Endothelial cell of umbilical vein (primary cell): ENCODE results near the gene CCR1. TPM values are rescaled to one million over a fixed set of nuclear protein-coding genes. Genes with fewer than 3 reads are reported as not detected.

Experiments used
- BruUV-seq: library from RNA; stranded (reverse); fragments of 400-500 nt; replicated peaks from 2 replicates; lab custom pipeline; 2021; lab: Mats Ljungman, UMichigan
- CTCF ChIA-PET: fragments of 300-600, 350-600 bp; sonication (Branson Sonifier 250); formaldehyde crosslinking; loops from one replicate; lab custom pipeline; 2021; ENCODE audit warnings: antibody characterized with exemption, inconsistent platforms; lab: Charles Lee
- POLR2A ChIA-PET: fragments of 300-600, 350-600 bp; sonication (Branson Sonifier 250); formaldehyde crosslinking; loops from one replicate; lab custom pipeline; 2021; ENCODE audit warnings: antibody characterized with exemption, inconsistent platforms; lab: Charles Lee
- DNase-seq: peaks from one replicate; pipeline ENCODE4 v3.0.0-alpha.2; 2011; ENCODE audit warnings: low read depth, low spot score
- FAIRE-seq: peaks from 2 replicates; lab custom pipeline; 2011; peaks lifted over from hg19 to GRCh38; lab: Jason Lieb, UNC
- H2AFZ ChIP-seq: 2 replicates; pipeline ENCODE4 v1.6.0; 2012; ENCODE audit warnings: low read depth, low read length, control low read depth, inconsistent platforms
- H3K27ac ChIP-seq: 2 replicates; pipeline ENCODE4 v1.5.1; 2011; ENCODE audit warnings: low read depth, mild to moderate bottlenecking, control low read depth, low read length, moderate library complexity; ENCODE audit not compliant: insufficient read depth
- H3K27me3 ChIP-seq, 2 experiments: 2 replicates each; pipeline versions ENCODE4 v1.6.0 to v1.6.1; 2011; ENCODE audit warnings: low read length in 2 of 2, mixed read lengths in 1 of 2; ENCODE audit not compliant: control insufficient read depth in 2 of 2, insufficient read depth in 2 of 2
- H3K36me3 ChIP-seq, 2 experiments: 2 replicates in 1 of 2; 3 replicates in 1 of 2; pipeline ENCODE4 v1.5.1; 2011; ENCODE audit warnings: low read length in 2 of 2, mild to moderate bottlenecking in 1 of 2, moderate library complexity in 1 of 2; ENCODE audit not compliant: control insufficient read depth in 2 of 2, insufficient read depth in 2 of 2; ENCODE audit errors: extremely low read depth in 1 of 2
- H3K4me1 ChIP-seq: 3 replicates; pipeline ENCODE4 v1.5.1; 2011; ENCODE audit warnings: mild to moderate bottlenecking, low read length; ENCODE audit not compliant: control insufficient read depth, insufficient read depth; ENCODE audit errors: extremely low read depth
- H3K4me2 ChIP-seq: 2 replicates; pipeline ENCODE4 v1.6.1; 2011; ENCODE audit warnings: low read length, control low read depth, mixed read lengths; ENCODE audit not compliant: insufficient read depth
- H3K4me3 ChIP-seq, 3 experiments: fragments of 200-600 bp in 1 of 3; sonication (generic), shearing (Covaris generic) in 1 of 3; replicated peaks in 1 of 3; 2 replicates each; pipeline ENCODE4 v1.5.1; 2011 to 2016; ENCODE audit warnings: control low read depth in 3 of 3, low read length in 3 of 3, mild to moderate bottlenecking in 2 of 3, inconsistent platforms in 1 of 3, low read depth in 1 of 3, moderate library complexity in 1 of 3; ENCODE audit not compliant: insufficient read depth in 1 of 3
- H3K79me2 ChIP-seq: 2 replicates; pipeline ENCODE4 v1.6.0; 2012; ENCODE audit warnings: low read length, inconsistent platforms; ENCODE audit not compliant: control insufficient read depth, insufficient read depth
- H3K9ac ChIP-seq: replicated peaks from 2 replicates; pipeline ENCODE3; 2011; ENCODE audit warnings: low read length, control low read depth; ENCODE audit not compliant: insufficient read depth; ENCODE audit errors: extremely low read depth
- H3K9me1 ChIP-seq: replicated peaks from 3 replicates; pipeline ENCODE4 v1.6.0; 2011; ENCODE audit warnings: mild to moderate bottlenecking, low read length; ENCODE audit not compliant: control insufficient read depth, insufficient read depth; ENCODE audit errors: extremely low read depth
- H3K9me3 ChIP-seq: replicated peaks from 2 replicates; pipeline ENCODE4 v1.5.1; 2012; ENCODE audit warnings: low read length, inconsistent platforms; ENCODE audit not compliant: control insufficient read depth, insufficient read depth
- H4K20me1 ChIP-seq: replicated peaks from 2 replicates; pipeline ENCODE3; 2011; ENCODE audit warnings: mild to moderate bottlenecking, low read length; ENCODE audit not compliant: control insufficient read depth, insufficient read depth; ENCODE audit errors: extremely low read depth
- EZH2 ChIP-seq: IDR thresholded peaks from 2 replicates; pipeline ENCODE4 v1.6.1; 2012; ENCODE audit warnings: borderline replicate concordance, low read depth, mild to moderate bottlenecking, moderate library complexity, low read length, inconsistent platforms; ENCODE audit not compliant: severe bottlenecking
- FOS ChIP-seq: IDR thresholded peaks from 2 replicates; pipeline ENCODE4 v1.6.1; 2011; ENCODE audit warnings: mild to moderate bottlenecking, low read length, moderate library complexity, borderline replicate concordance; ENCODE audit not compliant: insufficient read depth
- dilution Hi-C: fragments of 300-500 bp; cut with MboI; formaldehyde crosslinking; loops from one replicate; pipeline ENCODE4 v1.15.0; 2019; ENCODE audit warnings: low sequenced_read_pairs; ENCODE audit not compliant: extremely low pct_ligation_motif_present
- intact Hi-C: fragments of 100-400 bp; cut with micrococcal nuclease; formaldehyde crosslinking; loops from one replicate; pipeline ENCODE4 v1.10.0; 2022
- polyA plus RNA-seq, 4 experiments: library from polyadenylated mRNA; depleted of rRNA in 3 of 4; stranded (reverse) in 3 of 4; unstranded in 1 of 4; fragments of >200 nt; gene quantifications; 2 replicates each; pipeline versions ENCODE4 v1.2.1 to v1.2.3, GENCODE V29; 2011 to 2012; ENCODE audit warnings: missing spikeins in 1 of 4
- total RNA-seq: library from RNA; stranded (reverse); gene quantifications from 2 replicates; pipeline ENCODE4 v1.2.3, GENCODE V29; 2021
- TF ChIP-seq, protein P1 (sequence below), 2 donors: IDR thresholded peaks; 1 replicate in 1 of 2; 2 replicates in 1 of 2; pipeline ENCODE4 v1.5.1; 2011; ENCODE audit warnings: low read length in 2 of 2, mild to moderate bottlenecking in 2 of 2, moderate library complexity in 2 of 2, control low read depth in 1 of 2, inconsistent platforms in 1 of 2, low read depth in 1 of 2; ENCODE audit not compliant: insufficient read depth in 1 of 2; ENCODE audit errors: extremely low read depth in 1 of 2

Gene CCR1
- total and polyA plus RNA-seq, 2 donors (not counting 3 experiments of a cell fraction or from before 2014, with no cell fraction given): not detected

DNA sequence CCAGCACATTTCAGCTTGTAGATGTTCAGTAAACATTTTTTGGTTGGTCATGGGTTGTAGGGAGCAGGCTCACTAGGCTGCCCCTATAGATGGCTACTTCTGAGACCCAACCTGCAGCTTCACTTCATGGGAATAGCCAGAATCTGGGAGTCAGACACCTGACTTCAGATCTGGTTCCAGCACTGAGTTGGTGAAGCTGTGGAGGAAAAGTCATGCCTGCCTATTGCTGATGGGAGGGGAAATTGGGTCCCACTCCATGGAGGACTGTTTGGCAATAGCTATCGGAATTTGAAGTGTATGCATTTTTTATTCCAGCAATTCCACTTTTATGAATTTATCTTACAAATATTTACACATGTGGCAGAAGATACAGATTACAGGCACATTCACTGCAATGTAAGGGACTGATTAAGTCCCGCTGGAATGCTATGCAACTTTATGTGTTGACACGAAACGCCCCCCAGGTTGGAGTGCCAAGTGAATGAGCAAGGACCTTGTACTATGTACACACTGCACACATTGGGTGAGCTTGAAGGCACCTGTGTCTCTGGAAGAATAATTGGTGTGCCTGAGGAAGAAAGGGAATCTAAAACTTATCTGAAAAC, 7.8 kb upstream of the CCR1 start:
- CTCF ChIA-PET: interaction anchor here (0.9 to 2.1 kb wide), 2 partner anchors 9 to 212 kb away, joined by 3 to 9 read pairs; no protein-coding TSS in a partner anchor

DNA sequence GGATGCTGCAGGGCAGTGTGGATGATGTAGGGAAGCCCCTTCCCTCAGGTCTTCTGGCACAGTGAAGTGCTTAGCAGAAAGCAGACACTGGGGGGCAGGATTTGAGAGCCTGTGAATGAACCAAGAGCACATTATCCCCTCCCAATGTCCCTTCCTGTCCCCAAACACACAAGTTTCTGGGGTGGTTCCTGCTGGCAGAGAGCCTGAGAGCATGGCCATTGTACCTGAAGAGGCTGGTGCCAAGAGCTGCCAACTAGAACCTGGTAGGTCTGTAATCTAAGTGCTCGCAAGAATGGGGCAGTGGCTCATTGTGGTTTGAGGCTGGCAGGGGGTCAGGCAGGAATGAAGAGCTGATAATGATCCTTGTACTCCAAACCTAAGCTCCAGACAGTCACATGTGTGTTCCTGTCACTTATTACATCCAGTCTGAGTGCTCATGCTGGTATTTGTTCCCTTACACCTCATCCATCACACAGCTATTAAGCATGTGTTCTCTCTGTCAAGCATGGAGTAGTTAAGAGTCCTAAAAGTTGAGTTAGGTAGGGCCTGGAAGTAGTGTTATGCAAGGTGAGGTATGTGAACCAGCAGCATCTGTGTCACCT, 6.7 kb upstream of the CCR1 start:
- Histone ChIP-seq H3K79me2 (no peaks in the 10 kb centered on the region), H3K4me3 (no peak overlapping the region), H3K4me1 (no peaks in the 10 kb centered on the region), H3K4me2 (no peak overlapping the region), H4K20me1 (no peaks in the 10 kb centered on the region), H3K36me3 (no peaks in the 10 kb centered on the region), H3K9me3 (no peaks in the 10 kb centered on the region), H3K9me1 (no peaks in the 10 kb centered on the region), H3K9ac (no peak overlapping the region), H3K27me3 (no peaks in the 10 kb centered on the region), H3K27ac (no peak overlapping the region), H2AFZ (no peak overlapping the region)
- no TSS peak for BruUV-seq
- FAIRE-seq (no peak), DNase-seq (no peak)
- intact Hi-C loops: loop anchor here (10.0 kb wide), 1 partner anchor 210 kb away; no protein-coding TSS in a partner anchor
- dilution Hi-C loops: no loop called here
- ChIA-PET CTCF (interaction anchor here (0.5 to 2.1 kb wide), 2 partner anchors 92 to 213 kb away, joined by 3 to 9 read pairs; no protein-coding TSS in a partner anchor), POLR2A (no interaction called here)
- TF ChIP-seq, protein P1, sequence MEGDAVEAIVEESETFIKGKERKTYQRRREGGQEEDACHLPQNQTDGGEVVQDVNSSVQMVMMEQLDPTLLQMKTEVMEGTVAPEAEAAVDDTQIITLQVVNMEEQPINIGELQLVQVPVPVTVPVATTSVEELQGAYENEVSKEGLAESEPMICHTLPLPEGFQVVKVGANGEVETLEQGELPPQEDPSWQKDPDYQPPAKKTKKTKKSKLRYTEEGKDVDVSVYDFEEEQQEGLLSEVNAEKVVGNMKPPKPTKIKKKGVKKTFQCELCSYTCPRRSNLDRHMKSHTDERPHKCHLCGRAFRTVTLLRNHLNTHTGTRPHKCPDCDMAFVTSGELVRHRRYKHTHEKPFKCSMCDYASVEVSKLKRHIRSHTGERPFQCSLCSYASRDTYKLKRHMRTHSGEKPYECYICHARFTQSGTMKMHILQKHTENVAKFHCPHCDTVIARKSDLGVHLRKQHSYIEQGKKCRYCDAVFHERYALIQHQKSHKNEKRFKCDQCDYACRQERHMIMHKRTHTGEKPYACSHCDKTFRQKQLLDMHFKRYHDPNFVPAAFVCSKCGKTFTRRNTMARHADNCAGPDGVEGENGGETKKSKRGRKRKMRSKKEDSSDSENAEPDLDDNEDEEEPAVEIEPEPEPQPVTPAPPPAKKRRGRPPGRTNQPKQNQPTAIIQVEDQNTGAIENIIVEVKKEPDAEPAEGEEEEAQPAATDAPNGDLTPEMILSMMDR (IDR thresholded peaks at IDR 0.05; ENCODE audit: extremely low read depth in 1 of 2, insufficient read depth in 1 of 2, low read depth in 1 of 2, low read length in 2 of 2): peak in 1 of 2 donors; percentile 15
- TF ChIP-seq EZH2: no peak

More for the DNA sequence above, 7.8 kb upstream of the CCR1 start:
- no peak overlapping the region for H3K4me2 ChIP-seq
- H3K4me1 ChIP-seq: no peaks in the 10 kb centered on the region
- no peak overlapping the region for H3K27ac ChIP-seq
- no peaks in the 10 kb centered on the region for H4K20me1 ChIP-seq
- FAIRE-seq (no peak), DNase-seq (no peak)
- H3K9ac ChIP-seq: no peak overlapping the region
- H3K36me3 ChIP-seq: no peaks in the 10 kb centered on the region
- dilution Hi-C loops: no loop called here
- no peaks in the 10 kb centered on the region for H3K27me3 ChIP-seq
- no peaks in the 10 kb centered on the region for H3K79me2 ChIP-seq
- no peaks in the 10 kb centered on the region for H3K9me3 ChIP-seq
- intact Hi-C loops: loop anchor here (10.0 kb wide), 1 partner anchor 209 kb away; no protein-coding TSS in a partner anchor
- no peak overlapping the region for H2AFZ ChIP-seq
- BruUV-seq: no TSS peak
- TF ChIP-seq FOS: no peak
- H3K4me3 ChIP-seq: no peak overlapping the region
- POLR2A ChIA-PET: no interaction called here
- H3K9me1 ChIP-seq: no peaks in the 10 kb centered on the region
